GM12873 (cell line): ENCODE data around the gene MAML1.

Source experiments
- TF ChIP-seq, protein P1 (sequence below): IDR thresholded peaks from 2 replicates; pipeline ENCODE4 v1.5.1; 2012; ENCODE audit warnings: low read depth, mild to moderate bottlenecking, moderate library complexity, low read length, control low read depth; ENCODE audit not compliant: insufficient read depth; ENCODE audit errors: missing control alignments

The MAML1 gene

DNA sequence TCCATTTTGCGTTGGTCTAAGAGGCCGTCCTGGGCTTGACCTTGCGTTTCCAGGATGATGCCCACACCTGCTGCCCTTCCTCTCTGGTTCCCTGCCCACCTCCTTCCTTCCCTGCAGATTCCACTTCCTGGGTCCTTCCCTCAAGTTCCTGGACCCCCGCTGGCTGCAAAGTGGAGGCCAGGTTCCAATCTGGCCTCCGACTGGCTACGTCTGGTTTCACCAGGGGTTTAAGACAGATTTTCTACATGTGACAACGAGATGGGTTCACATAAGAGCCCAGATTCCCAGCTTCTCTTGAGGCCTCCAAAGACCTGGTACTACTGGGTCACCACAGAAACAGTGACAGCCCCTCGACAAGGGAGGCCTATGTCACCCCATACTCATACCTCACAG is 71.9 kb downstream of the MAML1 start:
- TF ChIP-seq, protein P1, sequence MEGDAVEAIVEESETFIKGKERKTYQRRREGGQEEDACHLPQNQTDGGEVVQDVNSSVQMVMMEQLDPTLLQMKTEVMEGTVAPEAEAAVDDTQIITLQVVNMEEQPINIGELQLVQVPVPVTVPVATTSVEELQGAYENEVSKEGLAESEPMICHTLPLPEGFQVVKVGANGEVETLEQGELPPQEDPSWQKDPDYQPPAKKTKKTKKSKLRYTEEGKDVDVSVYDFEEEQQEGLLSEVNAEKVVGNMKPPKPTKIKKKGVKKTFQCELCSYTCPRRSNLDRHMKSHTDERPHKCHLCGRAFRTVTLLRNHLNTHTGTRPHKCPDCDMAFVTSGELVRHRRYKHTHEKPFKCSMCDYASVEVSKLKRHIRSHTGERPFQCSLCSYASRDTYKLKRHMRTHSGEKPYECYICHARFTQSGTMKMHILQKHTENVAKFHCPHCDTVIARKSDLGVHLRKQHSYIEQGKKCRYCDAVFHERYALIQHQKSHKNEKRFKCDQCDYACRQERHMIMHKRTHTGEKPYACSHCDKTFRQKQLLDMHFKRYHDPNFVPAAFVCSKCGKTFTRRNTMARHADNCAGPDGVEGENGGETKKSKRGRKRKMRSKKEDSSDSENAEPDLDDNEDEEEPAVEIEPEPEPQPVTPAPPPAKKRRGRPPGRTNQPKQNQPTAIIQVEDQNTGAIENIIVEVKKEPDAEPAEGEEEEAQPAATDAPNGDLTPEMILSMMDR: no peak

DNA sequence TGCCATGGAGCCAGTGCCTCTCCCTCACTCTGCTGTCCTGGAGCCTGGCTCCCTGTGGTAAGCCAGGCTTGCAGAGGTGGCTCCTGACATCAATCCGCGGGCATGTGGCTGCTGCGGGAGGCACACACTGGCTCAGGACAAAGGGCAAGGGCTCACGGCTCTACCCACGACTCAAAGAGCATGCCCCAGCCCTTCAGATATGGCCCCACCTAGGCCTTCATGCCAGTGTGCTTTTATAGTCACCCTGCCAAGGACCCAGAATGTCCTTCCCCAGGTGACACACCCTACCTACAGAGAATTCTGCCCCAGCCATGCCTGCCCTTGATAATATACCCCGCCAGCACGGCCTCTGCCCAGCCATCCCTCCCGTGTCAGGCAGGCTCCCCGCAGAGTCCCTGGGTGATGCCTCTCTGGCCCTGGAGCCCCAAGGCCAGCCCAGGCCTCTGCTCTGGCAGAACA is 72.5 kb downstream of the MAML1 start:
- TF ChIP-seq, protein P1: no peak

DNA sequence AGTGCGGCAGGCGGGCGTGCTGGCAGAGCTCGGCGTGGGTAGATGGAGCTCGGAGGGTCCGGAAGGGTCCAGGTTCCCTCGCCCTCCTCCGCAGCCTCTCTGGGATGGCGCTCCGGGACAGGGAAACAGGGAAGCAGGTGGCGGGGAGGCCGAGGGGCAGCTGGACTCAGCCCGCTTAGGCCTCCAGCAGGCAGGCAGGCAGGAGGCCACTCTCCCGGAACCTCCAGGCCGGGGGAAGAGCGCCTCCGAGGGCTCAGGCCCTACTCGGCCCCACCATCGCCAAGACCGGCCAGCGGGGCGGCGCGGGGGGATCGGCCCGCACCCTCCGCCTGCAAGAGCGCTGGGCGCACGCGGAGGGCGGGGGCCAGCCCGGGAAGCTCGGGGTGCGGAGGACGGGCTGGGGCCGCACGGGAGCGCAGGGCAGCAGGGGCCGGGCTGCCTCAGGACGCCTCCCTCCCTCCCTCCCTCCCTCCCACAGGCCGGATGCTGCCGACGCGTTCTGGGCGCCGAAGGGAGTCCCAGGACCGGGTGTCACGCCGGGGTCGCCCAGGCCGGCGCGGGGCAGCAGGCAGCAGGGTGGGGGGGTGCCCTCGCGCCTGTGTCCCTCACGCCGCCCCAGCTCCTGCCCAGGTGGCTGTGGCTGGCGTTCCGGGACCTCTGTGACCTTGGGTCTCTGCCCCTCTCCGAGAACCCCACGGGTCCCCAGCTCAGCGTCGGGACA is 73.1 kb downstream of the MAML1 start:
- TF ChIP-seq, protein P1: no peak

DNA sequence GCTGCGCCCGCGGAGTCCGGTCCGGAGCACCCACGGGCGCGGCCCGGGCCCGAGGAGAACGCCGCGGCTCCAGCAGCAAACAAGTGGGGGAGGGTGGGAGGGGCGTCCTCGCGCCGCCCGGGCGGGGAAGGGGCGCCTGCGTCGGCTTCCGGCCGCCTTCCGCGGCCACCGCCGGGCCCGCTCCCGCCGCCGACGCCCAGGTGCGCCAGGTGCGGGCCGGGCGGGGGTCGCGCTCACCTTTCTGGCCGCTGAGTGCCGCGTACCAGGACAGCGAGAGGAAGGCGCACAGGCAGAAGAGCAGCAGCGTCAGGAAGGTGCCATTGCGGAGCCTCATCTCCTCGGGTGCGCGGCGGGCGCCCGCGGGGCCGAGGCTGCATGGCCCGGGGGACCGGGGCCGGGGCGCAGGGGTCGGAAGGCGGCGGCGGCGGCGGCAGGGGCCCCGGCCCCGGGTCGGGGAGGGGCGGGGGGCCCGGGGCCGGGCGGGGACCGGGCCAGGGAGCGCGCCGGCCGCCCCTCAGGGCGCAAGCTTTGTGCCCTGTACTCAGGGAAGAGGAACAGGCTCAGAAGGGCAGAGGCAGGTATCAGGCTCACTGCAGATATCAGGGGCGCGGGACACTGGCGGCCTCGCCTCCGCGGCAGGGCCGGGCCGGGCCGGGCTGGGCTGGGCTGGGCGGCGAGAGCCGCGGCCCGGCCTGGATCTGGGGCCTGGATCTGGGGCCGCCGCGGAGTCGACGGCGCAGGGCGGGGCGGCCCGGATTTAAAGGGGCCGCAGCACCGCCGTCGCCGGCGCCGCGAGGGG is 73.8 kb downstream of the MAML1 start, which contains the start of gene MGAT4B:
Gene MGAT4B (minus strand): TSS at position 617 of the 799 bp plus-strand sequence. CDS start 283 bp downstream, at position 334.
- TF ChIP-seq, protein P1: no peak

DNA sequence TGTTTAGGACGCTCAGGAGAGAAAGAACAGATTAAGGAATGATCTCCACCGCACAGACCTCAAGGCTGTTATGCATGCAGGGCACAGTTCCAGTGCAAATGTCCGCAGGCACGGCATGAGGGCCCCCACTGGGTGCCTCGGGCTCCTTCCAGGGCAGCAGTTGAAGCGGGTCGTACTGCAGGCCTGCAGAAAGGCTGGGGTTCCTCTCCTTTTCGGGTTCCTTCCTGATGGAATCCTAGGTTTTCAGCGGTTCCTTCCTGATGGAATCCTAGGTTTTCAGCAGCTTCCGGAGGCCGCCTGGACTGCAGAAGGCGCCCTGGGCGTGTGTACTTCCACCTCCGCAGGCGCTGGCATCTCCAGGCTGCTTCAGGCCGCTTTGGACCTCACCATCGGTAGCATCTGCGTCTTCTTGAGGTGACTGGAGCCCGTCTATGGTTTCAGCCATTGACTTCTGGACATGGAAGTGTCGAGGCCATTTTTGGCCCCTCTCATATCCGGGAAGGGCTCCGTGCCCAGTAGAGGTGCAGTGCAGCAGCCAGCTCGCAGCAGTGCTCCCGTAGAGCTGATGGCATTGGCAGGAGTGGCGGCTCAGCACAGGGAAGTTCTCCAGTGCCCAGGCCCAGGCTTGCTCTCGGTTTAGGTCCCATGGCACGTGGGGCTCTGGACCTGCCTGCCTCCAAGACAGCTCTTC is 79.7 kb downstream of the MAML1 start:
- TF ChIP-seq, protein P1: no peak

DNA sequence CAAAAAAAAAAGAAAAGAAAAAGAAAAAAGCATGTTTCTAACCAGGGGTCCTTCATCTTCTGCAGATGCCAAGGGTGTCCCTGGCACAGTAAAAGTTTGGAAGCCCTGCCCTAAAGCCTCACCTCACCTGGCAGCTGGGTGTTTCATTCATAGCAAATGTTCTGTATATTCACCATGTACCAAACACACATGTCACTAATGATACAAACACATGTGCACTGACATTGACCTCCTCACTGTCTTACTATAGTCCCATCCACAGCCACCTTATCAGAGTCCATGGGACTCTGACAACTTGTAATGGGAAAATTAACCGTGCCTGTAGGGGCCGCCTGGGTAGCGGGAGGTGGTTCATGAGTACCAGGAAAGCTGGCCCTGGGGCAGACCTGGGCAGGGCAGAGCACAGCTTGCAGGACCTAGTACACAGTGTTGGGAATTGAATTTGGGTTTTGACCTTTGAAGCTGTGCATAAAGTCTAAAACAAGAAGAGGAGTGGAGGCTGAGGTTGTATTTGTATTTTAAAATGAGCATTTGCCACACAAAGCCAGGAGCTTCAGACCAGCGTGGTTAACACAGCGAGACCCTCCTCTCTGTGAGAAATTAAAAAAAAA is 80.5 kb downstream of the MAML1 start:
- TF ChIP-seq, protein P1: no peak
